HepG2 (cell line): ENCODE measurements around the gene NABP1. TPM values are rescaled to one million over a fixed set of nuclear protein-coding genes. Genes with fewer than 3 reads are reported as not detected.

ENCODE experiments used
- DMAP1 ChIP-seq: IDR thresholded peaks from 2 replicates; pipeline ENCODE4 v1.6.1; 2016
- ETV6 ChIP-seq: sonication (generic); formaldehyde crosslinking; conservative IDR thresholded peaks from 2 replicates; pipeline ENCODE4 v1.4.0; 2020; ENCODE audit warnings: missing genetic modification reagents
- JUND ChIP-seq: sonication (generic); formaldehyde crosslinking; IDR thresholded peaks from 2 replicates; pipeline ENCODE4 v1.8.0; 2022; ENCODE audit warnings: mild to moderate bottlenecking, missing genetic modification reagents
- MAFK ChIP-seq, 2 experiments: IDR thresholded peaks in 1 of 2; conservative IDR thresholded peaks in 1 of 2; 2 replicates each; pipeline ENCODE4 v1.6.1; 2011; ENCODE audit warnings: improper control_type of control experiment in 2 of 2, low read length in 2 of 2
- MAX ChIP-seq: IDR thresholded peaks from 2 replicates; pipeline ENCODE4 v1.6.1; 2012; ENCODE audit warnings: inconsistent platforms
- RBFOX2 ChIP-seq: fragments of 200-400 bp; formaldehyde crosslinking; IDR thresholded peaks from 2 replicates; pipeline ENCODE4 v1.6.1; 2017; ENCODE audit warnings: low read depth, mild to moderate bottlenecking, low read length
- SALL1 ChIP-seq: sonication (generic); formaldehyde crosslinking; IDR thresholded peaks from 2 replicates; pipeline ENCODE4 v1.8.0; 2022; ENCODE audit warnings: mild to moderate bottlenecking, missing genetic modification reagents
- ZFP37 ChIP-seq: sonication (generic); formaldehyde crosslinking; IDR thresholded peaks from 2 replicates; pipeline ENCODE4 v1.4.0; 2020; ENCODE audit warnings: missing genetic modification reagents, borderline replicate concordance
- ZNF619 ChIP-seq: sonication (generic); formaldehyde crosslinking; IDR thresholded peaks from 2 replicates; pipeline ENCODE4 v1.4.0; 2020; ENCODE audit warnings: mild to moderate bottlenecking, missing genetic modification reagents
- ZNF660 ChIP-seq: sonication (generic); formaldehyde crosslinking; IDR thresholded peaks from 2 replicates; pipeline ENCODE4 v1.5.1; 2020; ENCODE audit warnings: mild to moderate bottlenecking, low read depth, missing genetic modification reagents, borderline replicate concordance
- polyA plus RNA-seq, 8 experiments: library from polyadenylated mRNA; depleted of rRNA in 3 of 8; stranded (reverse) in 7 of 8; unstranded in 1 of 8; fragments of >200 nt; fragmentation: Illumina TruSeq in 4 of 8; extraction: Trizol in 4 of 8; gene quantifications; 2 replicates each; pipeline versions ENCODE4 v1.2.1 to v1.2.3, GENCODE V29; 2011 to 2016; ENCODE audit warnings: low read depth in 4 of 8, missing spikeins in 1 of 8, mixed read lengths in 1 of 8; ENCODE audit not compliant: insufficient read depth in 1 of 8
- total RNA-seq, 5 experiments: library from RNA; depleted of rRNA; stranded (reverse); fragments of >200 nt; fragmentation: Illumina TruSeq; extraction: Trizol; gene quantifications; 2 replicates each; pipeline ENCODE4 v1.2.3, GENCODE V29; 2016; ENCODE audit warnings: low read depth in 1 of 5
- TF ChIP-seq, protein P1 (sequence below): sonication (generic); formaldehyde crosslinking; IDR thresholded peaks from 2 replicates; pipeline ENCODE4 v1.4.0; 2020; ENCODE audit warnings: missing genetic modification reagents; ENCODE audit errors: not compliant biosample characterization
- TF ChIP-seq, protein P2 (sequence below): sonication (generic); formaldehyde crosslinking; IDR thresholded peaks from 2 replicates; pipeline ENCODE4 v1.4.0; 2020; ENCODE audit warnings: missing genetic modification reagents
- TF ChIP-seq, protein P3 (sequence below): sonication (generic); formaldehyde crosslinking; IDR thresholded peaks from 2 replicates; pipeline ENCODE4 v1.9.0; 2021; ENCODE audit warnings: mild to moderate bottlenecking, missing genetic modification reagents
- TF ChIP-seq, protein P4 (sequence below): sonication (generic); formaldehyde crosslinking; IDR thresholded peaks from 2 replicates; pipeline ENCODE4 v1.4.0; 2020; ENCODE audit warnings: missing genetic modification reagents

The NABP1 gene
- total and polyA plus RNA-seq, 2 of the 13 experiments (the other 11 are each of a cell fraction or from before 2014, with no cell fraction given): 14.9 to 19.8 TPM

DNA sequence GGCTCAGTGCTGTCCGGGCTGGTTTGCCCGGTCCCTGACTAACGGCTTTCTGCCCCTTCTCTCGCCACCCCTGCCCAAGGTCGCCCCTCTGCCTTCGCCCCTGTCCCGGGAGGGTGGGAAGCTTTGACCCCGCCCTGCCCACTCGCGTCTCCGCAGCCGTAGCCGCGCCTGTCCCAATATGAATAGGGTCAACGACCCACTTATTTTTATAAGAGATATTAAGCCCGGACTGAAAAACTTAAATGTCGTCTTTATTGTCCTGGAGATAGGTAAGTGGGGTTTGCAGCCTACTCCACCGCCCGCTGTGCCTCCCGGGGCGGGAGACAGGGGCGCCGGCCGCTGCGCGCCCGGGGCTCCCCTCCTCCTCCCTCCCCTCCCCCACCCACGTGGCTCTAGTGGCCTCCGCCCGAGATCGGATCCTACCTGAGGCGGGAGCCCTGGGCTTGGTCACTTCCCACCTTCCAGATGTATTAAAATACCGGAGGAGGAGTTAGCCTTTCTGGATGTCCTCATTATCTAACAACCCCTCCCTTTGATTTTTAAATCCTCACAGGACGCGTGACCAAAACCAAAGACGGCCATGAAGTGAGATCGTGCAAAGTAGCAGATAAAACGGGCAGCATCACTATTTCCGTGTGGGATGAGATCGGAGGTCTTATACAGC lies 633 bp downstream of the NABP1 start (continued):
- TF ChIP-seq, protein P1, sequence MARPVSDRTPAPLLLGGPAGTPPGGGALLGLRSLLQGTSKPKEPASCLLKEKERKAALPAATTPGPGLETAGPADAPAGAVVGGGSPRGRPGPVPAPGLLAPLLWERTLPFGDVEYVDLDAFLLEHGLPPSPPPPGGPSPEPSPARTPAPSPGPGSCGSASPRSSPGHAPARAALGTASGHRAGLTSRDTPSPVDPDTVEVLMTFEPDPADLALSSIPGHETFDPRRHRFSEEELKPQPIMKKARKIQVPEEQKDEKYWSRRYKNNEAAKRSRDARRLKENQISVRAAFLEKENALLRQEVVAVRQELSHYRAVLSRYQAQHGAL (CRISPR knock-in tag): no peak
- TF ChIP-seq, protein P2, sequence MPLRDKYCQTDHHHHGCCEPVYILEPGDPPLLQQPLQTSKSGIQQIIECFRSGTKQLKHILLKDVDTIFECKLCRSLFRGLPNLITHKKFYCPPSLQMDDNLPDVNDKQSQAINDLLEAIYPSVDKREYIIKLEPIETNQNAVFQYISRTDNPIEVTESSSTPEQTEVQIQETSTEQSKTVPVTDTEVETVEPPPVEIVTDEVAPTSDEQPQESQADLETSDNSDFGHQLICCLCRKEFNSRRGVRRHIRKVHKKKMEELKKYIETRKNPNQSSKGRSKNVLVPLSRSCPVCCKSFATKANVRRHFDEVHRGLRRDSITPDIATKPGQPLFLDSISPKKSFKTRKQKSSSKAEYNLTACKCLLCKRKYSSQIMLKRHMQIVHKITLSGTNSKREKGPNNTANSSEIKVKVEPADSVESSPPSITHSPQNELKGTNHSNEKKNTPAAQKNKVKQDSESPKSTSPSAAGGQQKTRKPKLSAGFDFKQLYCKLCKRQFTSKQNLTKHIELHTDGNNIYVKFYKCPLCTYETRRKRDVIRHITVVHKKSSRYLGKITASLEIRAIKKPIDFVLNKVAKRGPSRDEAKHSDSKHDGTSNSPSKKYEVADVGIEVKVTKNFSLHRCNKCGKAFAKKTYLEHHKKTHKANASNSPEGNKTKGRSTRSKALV (CRISPR knock-in tag): no peak
- TF ChIP-seq DMAP1 (CRISPR knock-in tag): peak; percentile 75; the same call in 1 of the 2 replicates
- 0 out of 2 replicates have a peak, but pooled peaks have one; percentile 40 for TF ChIP-seq SALL1 (CRISPR knock-in tag)
- TF ChIP-seq ZFP37 (CRISPR knock-in tag): no peak
- TF ChIP-seq, protein P3, sequence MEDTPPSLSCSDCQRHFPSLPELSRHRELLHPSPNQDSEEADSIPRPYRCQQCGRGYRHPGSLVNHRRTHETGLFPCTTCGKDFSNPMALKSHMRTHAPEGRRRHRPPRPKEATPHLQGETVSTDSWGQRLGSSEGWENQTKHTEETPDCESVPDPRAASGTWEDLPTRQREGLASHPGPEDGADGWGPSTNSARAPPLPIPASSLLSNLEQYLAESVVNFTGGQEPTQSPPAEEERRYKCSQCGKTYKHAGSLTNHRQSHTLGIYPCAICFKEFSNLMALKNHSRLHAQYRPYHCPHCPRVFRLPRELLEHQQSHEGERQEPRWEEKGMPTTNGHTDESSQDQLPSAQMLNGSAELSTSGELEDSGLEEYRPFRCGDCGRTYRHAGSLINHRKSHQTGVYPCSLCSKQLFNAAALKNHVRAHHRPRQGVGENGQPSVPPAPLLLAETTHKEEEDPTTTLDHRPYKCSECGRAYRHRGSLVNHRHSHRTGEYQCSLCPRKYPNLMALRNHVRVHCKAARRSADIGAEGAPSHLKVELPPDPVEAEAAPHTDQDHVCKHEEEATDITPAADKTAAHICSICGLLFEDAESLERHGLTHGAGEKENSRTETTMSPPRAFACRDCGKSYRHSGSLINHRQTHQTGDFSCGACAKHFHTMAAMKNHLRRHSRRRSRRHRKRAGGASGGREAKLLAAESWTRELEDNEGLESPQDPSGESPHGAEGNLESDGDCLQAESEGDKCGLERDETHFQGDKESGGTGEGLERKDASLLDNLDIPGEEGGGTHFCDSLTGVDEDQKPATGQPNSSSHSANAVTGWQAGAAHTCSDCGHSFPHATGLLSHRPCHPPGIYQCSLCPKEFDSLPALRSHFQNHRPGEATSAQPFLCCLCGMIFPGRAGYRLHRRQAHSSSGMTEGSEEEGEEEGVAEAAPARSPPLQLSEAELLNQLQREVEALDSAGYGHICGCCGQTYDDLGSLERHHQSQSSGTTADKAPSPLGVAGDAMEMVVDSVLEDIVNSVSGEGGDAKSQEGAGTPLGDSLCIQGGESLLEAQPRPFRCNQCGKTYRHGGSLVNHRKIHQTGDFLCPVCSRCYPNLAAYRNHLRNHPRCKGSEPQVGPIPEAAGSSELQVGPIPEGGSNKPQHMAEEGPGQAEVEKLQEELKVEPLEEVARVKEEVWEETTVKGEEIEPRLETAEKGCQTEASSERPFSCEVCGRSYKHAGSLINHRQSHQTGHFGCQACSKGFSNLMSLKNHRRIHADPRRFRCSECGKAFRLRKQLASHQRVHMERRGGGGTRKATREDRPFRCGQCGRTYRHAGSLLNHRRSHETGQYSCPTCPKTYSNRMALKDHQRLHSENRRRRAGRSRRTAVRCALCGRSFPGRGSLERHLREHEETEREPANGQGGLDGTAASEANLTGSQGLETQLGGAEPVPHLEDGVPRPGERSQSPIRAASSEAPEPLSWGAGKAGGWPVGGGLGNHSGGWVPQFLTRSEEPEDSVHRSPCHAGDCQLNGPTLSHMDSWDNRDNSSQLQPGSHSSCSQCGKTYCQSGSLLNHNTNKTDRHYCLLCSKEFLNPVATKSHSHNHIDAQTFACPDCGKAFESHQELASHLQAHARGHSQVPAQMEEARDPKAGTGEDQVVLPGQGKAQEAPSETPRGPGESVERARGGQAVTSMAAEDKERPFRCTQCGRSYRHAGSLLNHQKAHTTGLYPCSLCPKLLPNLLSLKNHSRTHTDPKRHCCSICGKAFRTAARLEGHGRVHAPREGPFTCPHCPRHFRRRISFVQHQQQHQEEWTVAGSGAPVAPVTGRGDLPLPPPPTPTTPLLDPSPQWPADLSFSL: no peak
- TF ChIP-seq RBFOX2: no peak
- no peak for TF ChIP-seq MAFK (conservative IDR thresholded peaks at IDR 0.05 in 1 of 2, IDR thresholded peaks at IDR 0.05 in 1 of 2; ENCODE audit: low read length in 2 of 2)
- TF ChIP-seq MAX: peak; percentile 92
- no peak for TF ChIP-seq ZNF660 (CRISPR knock-in tag)
- no peak for TF ChIP-seq JUND (CRISPR knock-in tag)
- TF ChIP-seq ZNF619 (CRISPR knock-in tag): no peak
- TF ChIP-seq, protein P4, sequence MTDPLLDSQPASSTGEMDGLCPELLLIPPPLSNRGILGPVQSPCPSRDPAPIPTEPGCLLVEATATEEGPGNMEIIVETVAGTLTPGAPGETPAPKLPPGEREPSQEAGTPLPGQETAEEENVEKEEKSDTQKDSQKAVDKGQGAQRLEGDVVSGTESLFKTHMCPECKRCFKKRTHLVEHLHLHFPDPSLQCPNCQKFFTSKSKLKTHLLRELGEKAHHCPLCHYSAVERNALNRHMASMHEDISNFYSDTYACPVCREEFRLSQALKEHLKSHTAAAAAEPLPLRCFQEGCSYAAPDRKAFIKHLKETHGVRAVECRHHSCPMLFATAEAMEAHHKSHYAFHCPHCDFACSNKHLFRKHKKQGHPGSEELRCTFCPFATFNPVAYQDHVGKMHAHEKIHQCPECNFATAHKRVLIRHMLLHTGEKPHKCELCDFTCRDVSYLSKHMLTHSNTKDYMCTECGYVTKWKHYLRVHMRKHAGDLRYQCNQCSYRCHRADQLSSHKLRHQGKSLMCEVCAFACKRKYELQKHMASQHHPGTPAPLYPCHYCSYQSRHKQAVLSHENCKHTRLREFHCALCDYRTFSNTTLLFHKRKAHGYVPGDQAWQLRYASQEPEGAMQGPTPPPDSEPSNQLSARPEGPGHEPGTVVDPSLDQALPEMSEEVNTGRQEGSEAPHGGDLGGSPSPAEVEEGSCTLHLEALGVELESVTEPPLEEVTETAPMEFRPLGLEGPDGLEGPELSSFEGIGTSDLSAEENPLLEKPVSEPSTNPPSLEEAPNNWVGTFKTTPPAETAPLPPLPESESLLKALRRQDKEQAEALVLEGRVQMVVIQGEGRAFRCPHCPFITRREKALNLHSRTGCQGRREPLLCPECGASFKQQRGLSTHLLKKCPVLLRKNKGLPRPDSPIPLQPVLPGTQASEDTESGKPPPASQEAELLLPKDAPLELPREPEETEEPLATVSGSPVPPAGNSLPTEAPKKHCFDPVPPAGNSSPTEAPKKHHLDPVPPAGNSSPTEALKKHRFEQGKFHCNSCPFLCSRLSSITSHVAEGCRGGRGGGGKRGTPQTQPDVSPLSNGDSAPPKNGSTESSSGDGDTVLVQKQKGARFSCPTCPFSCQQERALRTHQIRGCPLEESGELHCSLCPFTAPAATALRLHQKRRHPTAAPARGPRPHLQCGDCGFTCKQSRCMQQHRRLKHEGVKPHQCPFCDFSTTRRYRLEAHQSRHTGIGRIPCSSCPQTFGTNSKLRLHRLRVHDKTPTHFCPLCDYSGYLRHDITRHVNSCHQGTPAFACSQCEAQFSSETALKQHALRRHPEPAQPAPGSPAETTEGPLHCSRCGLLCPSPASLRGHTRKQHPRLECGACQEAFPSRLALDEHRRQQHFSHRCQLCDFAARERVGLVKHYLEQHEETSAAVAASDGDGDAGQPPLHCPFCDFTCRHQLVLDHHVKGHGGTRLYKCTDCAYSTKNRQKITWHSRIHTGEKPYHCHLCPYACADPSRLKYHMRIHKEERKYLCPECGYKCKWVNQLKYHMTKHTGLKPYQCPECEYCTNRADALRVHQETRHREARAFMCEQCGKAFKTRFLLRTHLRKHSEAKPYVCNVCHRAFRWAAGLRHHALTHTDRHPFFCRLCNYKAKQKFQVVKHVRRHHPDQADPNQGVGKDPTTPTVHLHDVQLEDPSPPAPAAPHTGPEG: no peak
- TF ChIP-seq ETV6 (CRISPR knock-in tag): 0 out of 2 replicates have a peak, but pooled peaks have one; percentile 2
